ENCODE data around the gene RPL12.
A peak's percentile ranks its signal among the peaks of the same experiment; 100 is the strongest.

GRCh38 chr9:127418037-127418471 lies 33.2 kb downstream of the RPL12 start:
- TF ChIP-seq CTCF (IDR thresholded peaks at IDR 0.05): peak in 4 of 6 experiments; percentile 13 to 31 (median 27)
- TF ChIP-seq POLR2A (IDR thresholded peaks at IDR 0.05): no peak

Data from Peyer's patch (tissue), 4 donors.